Vagina (tissue), 2 donors: ENCODE measurements around the gene KRT3. TPM values are rescaled to one million over a fixed set of nuclear protein-coding genes. Genes with fewer than 3 reads are reported as not detected.

Source experiments
- DNase-seq, 2 donors: peaks; one replicate each; pipeline ENCODE4 v3.0.0-alpha.2; 2017; ENCODE audit errors: extremely low spot score in 2 of 2
- H3K27ac ChIP-seq: fragments of 200-600 bp; sonication (generic); one replicate; pipeline ENCODE4 v1.5.1; 2019
- H3K27me3 ChIP-seq: fragments of 200-600 bp; sonication (generic); one replicate; pipeline ENCODE4 v1.5.1; 2019
- H3K36me3 ChIP-seq, 2 donors: fragments of 200-600 bp; sonication (generic); one replicate each; pipeline ENCODE4 v1.5.1; 2017 to 2019
- H3K4me1 ChIP-seq: fragments of 200-600 bp; sonication (generic); one replicate; pipeline ENCODE4 v1.5.1; 2019
- H3K4me3 ChIP-seq, 2 donors: fragments of 200-600 bp; sonication (generic); 1 replicate in 1 of 2; 2 replicates in 1 of 2; pipeline ENCODE4 v1.5.1; 2016 to 2019
- H3K9me3 ChIP-seq: fragments of 200-600 bp; sonication (generic); one replicate; pipeline ENCODE4 v1.5.1; 2019
- POLR2A ChIP-seq, 2 donors: fragments of 450-650 bp; IDR thresholded peaks; one replicate each; pipeline ENCODE4 v1.6.1; 2017; ENCODE audit warnings: antibody characterized with exemption in 2 of 2, mild to moderate bottlenecking in 2 of 2, moderate library complexity in 2 of 2
- POLR2AphosphoS5 ChIP-seq, 2 donors: sonication (generic); formaldehyde crosslinking; IDR thresholded peaks; one replicate each; pipeline ENCODE4 v1.9.0; 2017; ENCODE audit warnings: antibody characterized with exemption in 2 of 2, mild to moderate bottlenecking in 2 of 2, low read depth in 1 of 2; ENCODE audit not compliant: insufficient read depth in 1 of 2
- intact Hi-C: fragments of 100-400 bp; cut with DNase I; formaldehyde crosslinking; loops from one replicate; pipeline ENCODE4 v1.15.1; 2023
- total RNA-seq: library from RNA; depleted of rRNA; stranded (reverse); fragments of >200 nt; gene quantifications from one replicate; pipeline ENCODE4 v1.2.3, GENCODE V29; 2016
- TF ChIP-seq, protein P1 (sequence below), 3 experiments: fragments of 450-650 bp in 2 of 3; fragments of 200-600 bp in 1 of 3; sonication (generic) in 1 of 3; IDR thresholded peaks; one replicate each; pipeline ENCODE4 v1.5.1; 2017 to 2019; ENCODE audit warnings: antibody characterized with exemption in 3 of 3, mild to moderate bottlenecking in 2 of 3, moderate library complexity in 2 of 3

The KRT3 gene
- total RNA-seq, 1 donor from 2014 or later: not detected

DNA sequence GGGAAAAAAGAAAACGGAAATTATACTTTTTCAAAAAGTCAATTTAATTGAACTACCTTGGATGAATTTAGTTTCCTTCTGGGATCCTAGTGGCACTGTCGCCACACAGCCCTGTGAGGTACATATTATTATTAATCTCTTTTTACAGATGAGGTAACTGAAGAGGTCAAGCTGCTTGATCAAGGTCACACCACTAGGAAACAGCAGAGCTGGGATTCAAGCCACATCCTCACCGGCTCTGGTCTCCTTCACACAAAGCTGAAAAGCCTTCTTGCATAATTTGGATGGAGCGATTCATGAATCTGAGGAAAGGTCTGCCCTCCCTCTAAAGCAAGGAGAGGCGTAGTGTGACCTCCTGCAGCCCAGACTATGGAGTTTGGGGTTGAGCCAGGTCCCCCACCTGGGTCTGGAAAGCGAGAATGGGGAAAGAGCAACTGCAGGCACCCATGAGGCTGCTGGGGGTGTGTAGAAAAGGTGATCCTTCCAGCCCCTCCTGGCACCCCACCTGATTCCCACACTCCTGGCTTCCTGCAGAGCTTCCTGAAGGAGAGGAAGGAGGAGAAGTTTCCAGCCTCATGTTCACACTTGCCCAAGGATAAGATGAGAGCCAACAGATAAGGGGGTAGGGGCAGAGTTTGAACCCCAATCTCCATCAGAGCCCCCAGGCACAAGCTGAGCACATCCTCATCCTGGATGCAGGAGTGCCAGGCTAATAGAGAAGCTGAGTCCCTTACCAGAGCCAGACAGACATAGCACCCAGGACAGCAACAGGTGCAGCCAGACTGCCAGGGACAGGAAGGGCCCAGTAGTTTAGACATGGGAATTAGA lies 42.1 kb upstream of the KRT3 start:
- Histone ChIP-seq H3K36me3 (no peaks in the 10 kb centered on the region), H3K27ac (no peak overlapping the region), H3K4me1 (no peaks in the 10 kb centered on the region), H3K9me3 (no peaks in the 10 kb centered on the region), H3K4me3 (no peak overlapping the region), H3K27me3 (no peaks in the 10 kb centered on the region)
- TF ChIP-seq, protein P1, sequence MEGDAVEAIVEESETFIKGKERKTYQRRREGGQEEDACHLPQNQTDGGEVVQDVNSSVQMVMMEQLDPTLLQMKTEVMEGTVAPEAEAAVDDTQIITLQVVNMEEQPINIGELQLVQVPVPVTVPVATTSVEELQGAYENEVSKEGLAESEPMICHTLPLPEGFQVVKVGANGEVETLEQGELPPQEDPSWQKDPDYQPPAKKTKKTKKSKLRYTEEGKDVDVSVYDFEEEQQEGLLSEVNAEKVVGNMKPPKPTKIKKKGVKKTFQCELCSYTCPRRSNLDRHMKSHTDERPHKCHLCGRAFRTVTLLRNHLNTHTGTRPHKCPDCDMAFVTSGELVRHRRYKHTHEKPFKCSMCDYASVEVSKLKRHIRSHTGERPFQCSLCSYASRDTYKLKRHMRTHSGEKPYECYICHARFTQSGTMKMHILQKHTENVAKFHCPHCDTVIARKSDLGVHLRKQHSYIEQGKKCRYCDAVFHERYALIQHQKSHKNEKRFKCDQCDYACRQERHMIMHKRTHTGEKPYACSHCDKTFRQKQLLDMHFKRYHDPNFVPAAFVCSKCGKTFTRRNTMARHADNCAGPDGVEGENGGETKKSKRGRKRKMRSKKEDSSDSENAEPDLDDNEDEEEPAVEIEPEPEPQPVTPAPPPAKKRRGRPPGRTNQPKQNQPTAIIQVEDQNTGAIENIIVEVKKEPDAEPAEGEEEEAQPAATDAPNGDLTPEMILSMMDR (IDR thresholded peaks at IDR 0.05): no peak
- TF ChIP-seq POLR2A (IDR thresholded peaks at IDR 0.05) (no peak), POLR2AphosphoS5 (IDR thresholded peaks at IDR 0.05; ENCODE audit: insufficient read depth in 1 of 2, low read depth in 1 of 2) (no peak)
- no peak for DNase-seq
- intact Hi-C loops: no loop called here

DNA sequence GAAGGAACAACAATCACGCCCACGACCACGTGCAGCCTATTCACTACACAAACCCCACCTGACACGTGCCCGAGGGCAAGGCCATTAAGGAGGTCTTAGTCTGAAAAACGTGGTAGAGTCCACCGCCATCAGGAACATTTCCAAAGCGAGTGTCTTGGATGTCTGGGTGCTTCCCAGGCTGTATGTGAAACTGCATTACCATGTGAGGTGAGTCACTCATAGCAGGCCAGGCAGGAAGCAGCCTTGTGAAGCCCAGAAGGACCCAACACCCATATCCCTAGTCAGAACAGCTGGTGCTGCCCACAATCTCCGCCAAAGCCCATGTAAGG lies 41.5 kb upstream of the KRT3 start:
- no peak for DNase-seq
- Histone ChIP-seq H3K36me3 (no peaks in the 10 kb centered on the region), H3K27ac (no peak overlapping the region), H3K4me3 (no peak overlapping the region), H3K27me3 (no peaks in the 10 kb centered on the region), H3K4me1 (no peaks in the 10 kb centered on the region), H3K9me3 (no peaks in the 10 kb centered on the region)
- intact Hi-C loops: no loop called here
- TF ChIP-seq, protein P1 (IDR thresholded peaks at IDR 0.05): no peak
- TF ChIP-seq POLR2A (IDR thresholded peaks at IDR 0.05) (no peak), POLR2AphosphoS5 (IDR thresholded peaks at IDR 0.05; ENCODE audit: insufficient read depth in 1 of 2, low read depth in 1 of 2) (no peak)

DNA sequence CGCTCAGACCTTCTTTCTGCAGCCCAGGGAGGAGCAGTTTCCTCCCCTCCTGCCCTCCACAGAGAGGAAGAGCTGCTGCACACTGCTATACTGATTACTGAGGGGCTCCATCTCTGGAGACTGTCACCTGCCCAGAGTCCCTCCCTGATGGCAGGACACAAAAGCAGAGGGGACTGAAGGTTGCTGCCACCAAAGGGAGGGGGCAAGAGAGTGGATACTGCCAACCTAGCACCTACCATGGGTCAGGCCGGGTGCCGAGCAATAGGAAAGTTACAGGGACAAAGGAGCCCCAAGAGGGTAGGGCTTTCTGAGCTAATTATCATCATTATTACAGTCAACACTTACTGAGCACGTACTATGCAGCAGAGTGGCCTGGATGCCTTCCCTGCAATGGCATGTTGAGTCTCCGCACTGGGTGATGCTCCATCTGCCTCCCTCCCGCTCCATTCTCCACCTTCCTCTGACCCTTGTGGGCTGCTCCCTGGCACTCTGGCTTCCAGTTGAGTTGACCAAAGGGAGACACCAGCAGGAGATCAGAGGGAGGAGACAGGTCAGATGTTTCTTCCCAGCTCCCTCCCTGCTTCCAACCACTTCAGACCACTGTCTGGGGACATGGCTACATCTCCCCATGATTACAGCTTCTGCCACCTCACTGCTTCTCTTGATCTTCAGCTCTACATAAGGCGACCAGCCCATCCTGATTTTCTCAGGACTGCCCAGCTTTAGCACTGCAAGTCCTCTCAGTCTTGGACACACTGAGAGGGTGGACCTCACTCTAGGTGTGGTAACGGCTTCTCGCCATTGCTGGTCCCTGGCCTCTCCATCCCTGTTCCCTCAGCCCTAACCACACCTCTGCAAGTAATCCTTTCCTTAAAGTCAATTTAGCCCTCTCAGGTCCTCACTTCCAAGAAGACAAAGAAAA lies 40.8 kb upstream of the KRT3 start:
- Histone ChIP-seq H3K4me3 (no peak overlapping the region), H3K27ac (no peak overlapping the region), H3K4me1 (no peaks in the 10 kb centered on the region), H3K27me3 (no peaks in the 10 kb centered on the region), H3K9me3 (no peaks in the 10 kb centered on the region), H3K36me3 (no peaks in the 10 kb centered on the region)
- TF ChIP-seq, protein P1 (IDR thresholded peaks at IDR 0.05): no peak
- TF ChIP-seq POLR2A (IDR thresholded peaks at IDR 0.05): no peak
- no peak for TF ChIP-seq POLR2AphosphoS5 (IDR thresholded peaks at IDR 0.05; ENCODE audit: insufficient read depth in 1 of 2, low read depth in 1 of 2)
- DNase-seq: no peak
- intact Hi-C loops: no loop called here

DNA sequence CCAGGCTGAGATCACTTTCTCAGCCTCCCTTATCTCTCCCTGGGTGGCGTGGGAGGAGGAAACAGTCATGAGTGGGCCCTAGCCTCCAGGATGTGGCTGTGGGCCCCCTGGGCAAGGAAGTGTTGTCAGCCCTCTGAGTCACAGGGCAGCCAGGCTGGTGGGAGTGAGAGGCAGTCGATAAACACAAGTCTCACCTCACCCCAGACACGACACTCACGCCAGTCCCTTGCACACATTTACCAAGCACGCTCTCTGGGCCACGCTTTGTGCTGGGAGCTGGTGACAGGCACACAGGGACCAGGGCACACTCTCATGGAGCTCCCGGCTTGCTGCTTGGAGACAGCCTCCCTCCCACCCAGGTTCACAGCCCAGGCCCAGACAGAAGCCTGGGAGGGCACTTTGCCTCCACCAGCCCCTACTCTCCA lies 40.1 kb upstream of the KRT3 start:
- intact Hi-C loops: no loop called here
- Histone ChIP-seq H3K27me3 (no peaks in the 10 kb centered on the region), H3K27ac (no peak overlapping the region)

More for the DNA sequence above, 40.1 kb upstream of the KRT3 start:
- Histone ChIP-seq H3K9me3 (no peaks in the 10 kb centered on the region), H3K4me1 (no peaks in the 10 kb centered on the region), H3K36me3 (no peaks in the 10 kb centered on the region), H3K4me3 (no peak overlapping the region)
- no peak for TF ChIP-seq POLR2AphosphoS5 (IDR thresholded peaks at IDR 0.05; ENCODE audit: insufficient read depth in 1 of 2, low read depth in 1 of 2)
- no peak for TF ChIP-seq POLR2A (IDR thresholded peaks at IDR 0.05)
- TF ChIP-seq, protein P1 (IDR thresholded peaks at IDR 0.05): no peak
- DNase-seq: no peak
